Measurements from ENCODE around the gene KIAA0232. TPM values are rescaled to one million over a fixed set of nuclear protein-coding genes. Genes with fewer than 3 reads are reported as not detected.

The KIAA0232 gene
- total and polyA plus RNA-seq, 5 donors from 2014 or later = 5.6 to 25.3 (median 13.5) TPM

- Mint-ChIP-seq H3K9me3 (no peaks in the 10 kb centered on the region), H3K36me3 (peaks cover 4% of the 10 kb centered on the region), H3K27me3 (no peaks in the 10 kb centered on the region), H3K27ac (peak overlapping the region; percentile 93 to 96 (median 96)), H3K4me3 (peak overlapping the region; percentile 67 to 97 (median 77)), H3K4me1 (peaks cover 31 to 90% (median 69%) of the 10 kb centered on the region in 4 donors)
- no peaks in the 10 kb centered on the region for H3K27me3 ChIP-seq (ENCODE audit: control insufficient read depth, insufficient read depth, low read length)
- peaks cover 70% of the 10 kb centered on the region for H3K4me1 ChIP-seq (ENCODE audit: control insufficient read depth, insufficient read depth, low read length, poor library complexity, severe bottlenecking)
- ATAC-seq (ENCODE audit: low read depth in 2 of 2) (peak; percentile 26 to 45), DNase-seq (peak in 2 of 3 donors; percentile 34 to 75)
- H3K36me3 ChIP-seq (ENCODE audit: control insufficient read depth, insufficient read depth, low read length) = peaks cover 3% of the 10 kb centered on the region
- H3K9me3 ChIP-seq (ENCODE audit: control insufficient read depth in 2 of 2, low read length in 2 of 2) = no peaks in the 10 kb centered on the region
- peak overlapping the region; percentile 82 for H3K27ac ChIP-seq (ENCODE audit: insufficient read depth, low read length, poor library complexity, severe bottlenecking)
- peak overlapping the region; percentile 78 for H3K4me3 ChIP-seq (ENCODE audit: low read depth, low read length)
Observed at GRCh38 chr4:6918338-6918737, 135.8 kb downstream of the KIAA0232 start.

- peak overlapping the region; percentile 76 to 91 (median 87) for H3K27ac Mint-ChIP-seq
- peaks cover 20% of the 10 kb centered on the region for H3K36me3 Mint-ChIP-seq
- Histone ChIP-seq H3K36me3 (ENCODE audit: control insufficient read depth, insufficient read depth, low read length) (peaks cover 15% of the 10 kb centered on the region), H3K27ac (ENCODE audit: insufficient read depth, low read length, poor library complexity, severe bottlenecking) (peak overlapping the region; percentile 82), H3K4me3 (ENCODE audit: low read depth, low read length) (no peak overlapping the region), H3K27me3 (ENCODE audit: control insufficient read depth, insufficient read depth, low read length) (no peaks in the 10 kb centered on the region), H3K4me1 (ENCODE audit: control insufficient read depth, insufficient read depth, low read length, poor library complexity, severe bottlenecking) (peaks cover 56% of the 10 kb centered on the region), H3K9me3 (ENCODE audit: control insufficient read depth in 2 of 2, low read length in 2 of 2) (no peaks in the 10 kb centered on the region)
- ATAC-seq (ENCODE audit: low read depth in 2 of 2) (no peak), DNase-seq (no peak)
- H3K9me3 Mint-ChIP-seq = no peaks in the 10 kb centered on the region
- H3K4me1 Mint-ChIP-seq = peaks cover 31 to 87% (median 65%) of the 10 kb centered on the region in 4 donors
- peak overlapping the region in 3 of 4 donors; percentile 61 to 83 (median 65) for H3K4me3 Mint-ChIP-seq
- no peaks in the 10 kb centered on the region for H3K27me3 Mint-ChIP-seq
Observed at GRCh38 chr4:6920171-6920570, 137.6 kb downstream of the KIAA0232 start.

- ATAC-seq (ENCODE audit: low read depth in 2 of 2) (no peak), DNase-seq (no peak)
- peaks cover 15% of the 10 kb centered on the region for H3K36me3 ChIP-seq (ENCODE audit: control insufficient read depth, insufficient read depth, low read length)
- no peaks in the 10 kb centered on the region for H3K9me3 ChIP-seq (ENCODE audit: control insufficient read depth in 2 of 2, low read length in 2 of 2)
- no peaks in the 10 kb centered on the region for H3K27me3 ChIP-seq (ENCODE audit: control insufficient read depth, insufficient read depth, low read length)
- no peaks in the 10 kb centered on the region for H3K27me3 Mint-ChIP-seq
- H3K4me3 ChIP-seq (ENCODE audit: low read depth, low read length) = no peak overlapping the region
- peaks cover 56% of the 10 kb centered on the region for H3K4me1 ChIP-seq (ENCODE audit: control insufficient read depth, insufficient read depth, low read length, poor library complexity, severe bottlenecking)
- no peak overlapping the region for H3K27ac ChIP-seq (ENCODE audit: insufficient read depth, low read length, poor library complexity, severe bottlenecking)
- H3K9me3 Mint-ChIP-seq = no peaks in the 10 kb centered on the region
- H3K36me3 Mint-ChIP-seq = peaks cover 37% of the 10 kb centered on the region
- peaks cover 25 to 87% (median 70%) of the 10 kb centered on the region in 4 donors for H3K4me1 Mint-ChIP-seq
- no peak overlapping the region for H3K4me3 Mint-ChIP-seq
- H3K27ac Mint-ChIP-seq = no peak overlapping the region
Observed at GRCh38 chr4:6923507-6923906, 141.0 kb downstream of the KIAA0232 start.

- no peaks in the 10 kb centered on the region for H3K27me3 Mint-ChIP-seq
- ATAC-seq (ENCODE audit: low read depth in 2 of 2) (no peak), DNase-seq (no peak)
- H3K27ac Mint-ChIP-seq = peak overlapping the region in 1 of 3 donors; percentile 66
- peaks cover 21 to 87% (median 72%) of the 10 kb centered on the region in 4 donors for H3K4me1 Mint-ChIP-seq
- no peaks in the 10 kb centered on the region for H3K9me3 ChIP-seq (ENCODE audit: control insufficient read depth in 2 of 2, low read length in 2 of 2)
- peak overlapping the region in 2 of 4 donors; percentile 38 to 67 for H3K4me3 Mint-ChIP-seq
- no peaks in the 10 kb centered on the region for H3K9me3 Mint-ChIP-seq
- no peaks in the 10 kb centered on the region for H3K27me3 ChIP-seq (ENCODE audit: control insufficient read depth, insufficient read depth, low read length)
- no peak overlapping the region for H3K4me3 ChIP-seq (ENCODE audit: low read depth, low read length)
- peaks cover 15% of the 10 kb centered on the region for H3K36me3 ChIP-seq (ENCODE audit: control insufficient read depth, insufficient read depth, low read length)
- no peak overlapping the region for H3K27ac ChIP-seq (ENCODE audit: insufficient read depth, low read length, poor library complexity, severe bottlenecking)
- H3K4me1 ChIP-seq (ENCODE audit: control insufficient read depth, insufficient read depth, low read length, poor library complexity, severe bottlenecking) = peaks cover 51% of the 10 kb centered on the region
- peaks cover 43% of the 10 kb centered on the region for H3K36me3 Mint-ChIP-seq
Observed at GRCh38 chr4:6924361-6924779, 141.8 kb downstream of the KIAA0232 start.

GRCh38 chr4:6925357-6925836 is 142.9 kb downstream of the KIAA0232 start:
- Histone ChIP-seq H3K4me1 (ENCODE audit: control insufficient read depth, insufficient read depth, low read length, poor library complexity, severe bottlenecking) (peaks cover 57% of the 10 kb centered on the region), H3K27me3 (ENCODE audit: control insufficient read depth, insufficient read depth, low read length) (no peaks in the 10 kb centered on the region), H3K9me3 (ENCODE audit: control insufficient read depth in 2 of 2, low read length in 2 of 2) (no peaks in the 10 kb centered on the region), H3K27ac (ENCODE audit: insufficient read depth, low read length, poor library complexity, severe bottlenecking) (no peak overlapping the region), H3K36me3 (ENCODE audit: control insufficient read depth, insufficient read depth, low read length) (peaks cover 17% of the 10 kb centered on the region), H3K4me3 (ENCODE audit: low read depth, low read length) (peak overlapping the region; percentile 38)
- Mint-ChIP-seq H3K27ac (peak overlapping the region; percentile 88 to 96 (median 94)), H3K9me3 (no peaks in the 10 kb centered on the region), H3K4me1 (peaks cover 21 to 87% (median 73%) of the 10 kb centered on the region in 4 donors), H3K27me3 (no peaks in the 10 kb centered on the region), H3K36me3 (peaks cover 47% of the 10 kb centered on the region), H3K4me3 (peak overlapping the region; percentile 29 to 88 (median 74))
- DNase-seq (no peak), ATAC-seq (ENCODE audit: low read depth in 2 of 2) (no peak)

GRCh38 chr4:6926081-6926480 is 143.6 kb downstream of the KIAA0232 start:
- no peaks in the 10 kb centered on the region for H3K27me3 Mint-ChIP-seq
- Histone ChIP-seq H3K27me3 (ENCODE audit: control insufficient read depth, insufficient read depth, low read length) (no peaks in the 10 kb centered on the region), H3K4me3 (ENCODE audit: low read depth, low read length) (peak overlapping the region; percentile 77), H3K36me3 (ENCODE audit: control insufficient read depth, insufficient read depth, low read length) (peaks cover 17% of the 10 kb centered on the region), H3K4me1 (ENCODE audit: control insufficient read depth, insufficient read depth, low read length, poor library complexity, severe bottlenecking) (peaks cover 53% of the 10 kb centered on the region), H3K9me3 (ENCODE audit: control insufficient read depth in 2 of 2, low read length in 2 of 2) (no peaks in the 10 kb centered on the region), H3K27ac (ENCODE audit: insufficient read depth, low read length, poor library complexity, severe bottlenecking) (peak overlapping the region; percentile 69)
- peak overlapping the region; percentile 88 to 96 (median 94) for H3K27ac Mint-ChIP-seq
- no peaks in the 10 kb centered on the region for H3K9me3 Mint-ChIP-seq
- peak overlapping the region; percentile 48 to 88 (median 84) for H3K4me3 Mint-ChIP-seq
- DNase-seq = peak in 1 of 3 donors; percentile 77
- peaks cover 48% of the 10 kb centered on the region for H3K36me3 Mint-ChIP-seq
- H3K4me1 Mint-ChIP-seq = peaks cover 20 to 81% (median 69%) of the 10 kb centered on the region in 4 donors
- ATAC-seq (ENCODE audit: low read depth in 2 of 2) = no peak

- no peaks in the 10 kb centered on the region for H3K27me3 ChIP-seq (ENCODE audit: control insufficient read depth, insufficient read depth, low read length)
- peaks cover 22% of the 10 kb centered on the region for H3K36me3 ChIP-seq (ENCODE audit: control insufficient read depth, insufficient read depth, low read length)
- Mint-ChIP-seq H3K9me3 (no peaks in the 10 kb centered on the region), H3K4me3 (peak overlapping the region; percentile 82 to 94 (median 86)), H3K4me1 (peaks cover 25 to 87% (median 72%) of the 10 kb centered on the region in 4 donors), H3K27ac (peak overlapping the region; percentile 88 to 96 (median 94)), H3K27me3 (no peaks in the 10 kb centered on the region), H3K36me3 (peaks cover 56% of the 10 kb centered on the region)
- peak overlapping the region; percentile 69 for H3K27ac ChIP-seq (ENCODE audit: insufficient read depth, low read length, poor library complexity, severe bottlenecking)
- peak overlapping the region; percentile 77 for H3K4me3 ChIP-seq (ENCODE audit: low read depth, low read length)
- peaks cover 52% of the 10 kb centered on the region for H3K4me1 ChIP-seq (ENCODE audit: control insufficient read depth, insufficient read depth, low read length, poor library complexity, severe bottlenecking)
- peak; percentile 82 to 83 for ATAC-seq (ENCODE audit: low read depth in 2 of 2)
- DNase-seq = peak; percentile 58 to 91 (median 66)
- no peaks in the 10 kb centered on the region for H3K9me3 ChIP-seq (ENCODE audit: control insufficient read depth in 2 of 2, low read length in 2 of 2)
Observed at GRCh38 chr4:6926681-6927478, 144.4 kb downstream of the KIAA0232 start.
